Stimulated activated CD4-positive, alpha-beta T cell treated with anti-CD3 and anti-CD28 coated beads, Interleukin-2, amount 100 ng/mL, for 4 hours (primary cell): ENCODE data around the gene HOATZ.

Experiments used
- DNase-seq: peaks from one replicate; pipeline ENCODE4 v3.0.0-alpha.2; 2020; ENCODE audit warnings: low read depth

The HOATZ gene

DNA sequence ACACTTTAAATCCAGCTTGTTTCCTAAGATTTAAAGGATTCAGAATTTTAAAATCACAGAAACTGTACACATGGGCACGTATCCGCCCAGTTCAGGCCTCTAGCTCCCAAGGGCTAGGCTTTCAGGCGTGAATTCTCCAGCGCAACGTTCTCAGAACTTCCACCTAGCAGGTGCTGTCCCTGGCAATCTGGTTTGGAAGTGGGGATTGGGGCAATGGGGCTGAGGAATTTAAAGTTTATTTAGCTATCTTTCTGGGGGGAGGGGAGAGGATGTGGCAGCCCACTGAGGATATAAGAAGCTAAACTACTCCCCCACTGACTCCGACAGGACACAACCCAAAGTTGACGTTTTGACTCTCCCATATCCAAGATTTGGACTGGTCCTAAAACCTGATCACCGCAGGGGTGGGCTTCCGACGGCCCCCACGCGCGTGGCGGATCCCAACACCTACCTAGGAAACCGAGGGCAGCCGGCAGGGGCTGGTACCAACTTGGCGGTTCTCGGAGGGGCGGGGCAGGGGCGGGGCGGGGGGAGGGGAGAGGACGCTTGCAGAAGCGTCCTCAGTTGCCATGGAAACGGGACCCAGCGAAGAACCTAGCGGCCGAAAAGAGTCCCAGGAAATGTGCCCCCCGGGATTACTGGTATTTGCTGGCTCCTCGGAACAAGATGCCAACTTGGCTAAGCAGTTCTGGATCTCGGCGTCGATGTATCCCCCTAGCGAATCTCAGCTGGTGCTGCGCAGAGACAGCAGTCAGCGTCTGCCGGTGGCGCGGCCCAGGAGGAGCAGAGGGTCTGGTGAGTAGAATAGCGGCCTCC is at the start of gene HOATZ:
Gene HOATZ (plus strand): TSS at position 563 of the 816 bp plus-strand sequence. CDS start 7 bp downstream, at position 570.
- DNase-seq = no peak

- DNase-seq = no peak
Measured at GRCh38 chr11:111465400-111465799, 49.2 kb upstream of the HOATZ start.

DNA sequence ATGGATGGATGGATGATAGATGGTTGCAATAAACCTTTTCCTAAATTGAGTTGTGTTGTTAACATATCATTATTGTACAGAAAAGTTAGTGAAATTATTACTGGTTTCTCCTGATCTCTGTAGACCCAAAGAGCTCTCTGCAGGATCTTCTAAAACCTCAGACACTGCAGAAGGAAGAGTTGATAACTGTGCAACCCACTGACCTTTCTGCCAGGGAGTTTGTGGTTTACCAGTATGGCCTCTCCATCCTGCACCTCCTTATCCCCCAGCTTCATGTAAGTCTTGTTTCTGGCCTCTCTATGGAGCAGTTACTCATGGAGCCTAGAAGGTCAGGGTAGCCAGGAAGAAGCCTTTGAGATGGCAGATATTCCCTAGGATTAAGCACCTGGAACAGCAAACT is 48.0 kb upstream of the HOATZ start:
- no peak for DNase-seq

DNA sequence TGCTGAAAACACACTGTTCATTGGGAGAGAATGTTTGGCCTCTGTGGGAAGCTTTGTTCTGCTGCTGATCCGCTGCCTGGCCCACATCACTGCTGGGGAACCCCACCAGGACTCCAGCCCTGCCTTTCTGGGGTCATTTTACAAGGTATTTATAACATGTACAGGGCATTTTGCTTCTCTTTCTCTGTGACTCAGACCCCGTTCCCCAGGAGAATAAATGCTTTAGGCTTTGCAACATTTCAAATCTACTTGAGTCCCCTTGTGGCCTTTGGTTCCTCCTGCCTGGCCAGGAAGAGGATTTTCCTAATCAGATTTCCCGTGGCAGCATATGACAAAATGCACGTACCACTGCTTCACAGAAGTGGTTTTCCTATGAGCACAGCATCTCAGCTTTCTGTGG is 45.4 kb upstream of the HOATZ start:
- no peak for DNase-seq

DNA sequence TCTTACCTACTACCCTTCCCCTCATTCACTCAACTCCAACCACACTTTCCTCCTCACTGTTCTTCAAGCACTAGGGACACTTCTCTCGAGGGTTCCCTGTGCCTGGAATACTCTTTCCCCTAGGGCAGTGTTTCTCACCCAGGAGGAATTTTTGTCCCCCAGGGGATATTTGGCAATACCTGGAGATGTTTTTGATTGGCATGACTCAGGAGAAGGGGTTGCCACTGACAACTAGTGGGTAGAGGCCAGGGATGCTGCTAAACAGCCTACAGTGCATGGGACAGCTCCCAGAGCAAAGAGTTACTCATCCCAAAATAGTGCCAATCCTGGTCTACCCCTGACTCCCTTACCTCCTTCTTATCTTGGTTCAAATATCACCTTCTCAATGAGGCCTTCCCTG is 42.4 kb upstream of the HOATZ start:
- no peak for DNase-seq

- no peak for DNase-seq
Measured at GRCh38 chr11:111474432-111474831, 40.1 kb upstream of the HOATZ start.

DNA sequence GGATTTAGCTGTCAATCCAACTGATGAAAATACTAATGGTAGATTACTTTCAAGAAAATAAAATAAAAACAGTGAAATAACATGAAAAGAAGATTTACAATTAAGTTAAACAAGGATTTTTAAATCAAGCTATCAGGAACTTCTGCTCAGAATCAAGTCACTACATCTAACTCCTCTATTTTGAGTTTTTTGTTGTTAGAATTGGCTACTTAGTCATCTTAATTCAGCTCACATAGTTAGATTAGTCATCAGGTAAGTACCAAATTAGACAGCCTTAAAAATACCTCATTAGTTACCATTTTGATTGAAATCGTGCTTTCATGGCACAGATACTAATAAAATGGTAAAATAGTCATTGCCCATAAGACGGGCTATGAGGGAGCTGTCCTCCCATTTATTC is 38.2 kb upstream of the HOATZ start:
- DNase-seq = no peak

GRCh38 chr11:111476956-111477355 is 37.6 kb upstream of the HOATZ start:
- DNase-seq = no peak

- DNase-seq = no peak
Measured at GRCh38 chr11:111477898-111478297, 36.7 kb upstream of the HOATZ start.

DNA sequence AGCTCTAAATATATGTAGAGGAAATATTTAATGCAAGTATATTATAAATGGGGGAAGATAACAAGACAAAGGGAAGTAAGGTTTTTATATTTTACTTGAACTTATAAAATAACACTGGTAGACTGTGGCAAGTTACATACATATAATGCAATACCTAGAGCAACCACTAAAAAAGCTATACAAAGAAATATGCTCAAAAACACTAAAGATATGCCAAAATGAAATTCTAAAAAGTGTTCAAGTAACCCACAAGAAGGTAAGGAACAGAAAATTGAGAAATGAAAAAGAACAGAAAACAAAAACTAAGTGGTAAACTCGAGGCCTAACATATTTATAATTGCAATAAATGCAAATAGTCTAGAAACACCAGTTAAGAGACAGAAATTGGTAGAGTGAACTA is 34.9 kb upstream of the HOATZ start:
- no peak for DNase-seq

DNA sequence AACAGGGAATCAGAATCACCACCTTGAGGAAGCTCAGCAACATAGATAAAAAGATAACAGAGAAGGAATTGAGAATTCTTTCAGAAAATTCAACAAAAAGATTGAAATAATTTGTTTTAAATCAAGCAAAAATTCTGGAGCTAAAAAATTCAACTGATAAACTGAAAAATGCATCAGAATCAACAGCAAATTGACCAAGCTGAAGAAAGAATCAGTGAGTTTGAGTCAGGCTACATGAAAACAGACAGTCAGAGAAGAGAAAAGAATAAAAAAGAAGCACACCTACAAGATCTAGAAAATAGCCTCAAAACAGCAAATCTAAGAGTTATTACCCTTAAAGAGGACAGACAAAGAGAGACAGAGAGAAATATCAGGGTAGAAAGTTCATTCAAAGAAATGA is 31.1 kb upstream of the HOATZ start:
- DNase-seq = no peak

DNA sequence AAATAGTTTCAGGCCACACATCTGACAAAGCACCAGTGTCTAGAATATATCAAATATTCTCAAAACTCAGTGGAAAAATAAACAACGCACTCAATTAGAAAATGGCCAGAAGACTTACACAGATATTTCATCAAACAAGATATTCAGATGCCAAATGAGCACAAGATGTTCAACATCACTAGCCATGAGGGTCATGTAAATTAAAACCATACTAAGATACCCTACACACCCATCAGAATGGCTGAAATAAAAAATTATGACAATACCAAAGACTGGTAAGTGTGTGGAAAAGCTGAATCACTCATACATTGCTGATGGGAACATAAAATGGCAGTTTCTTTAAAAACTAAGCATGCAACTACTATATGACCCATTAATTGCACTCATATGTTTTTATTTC is 24.1 kb upstream of the HOATZ start:
- no peak for DNase-seq

DNA sequence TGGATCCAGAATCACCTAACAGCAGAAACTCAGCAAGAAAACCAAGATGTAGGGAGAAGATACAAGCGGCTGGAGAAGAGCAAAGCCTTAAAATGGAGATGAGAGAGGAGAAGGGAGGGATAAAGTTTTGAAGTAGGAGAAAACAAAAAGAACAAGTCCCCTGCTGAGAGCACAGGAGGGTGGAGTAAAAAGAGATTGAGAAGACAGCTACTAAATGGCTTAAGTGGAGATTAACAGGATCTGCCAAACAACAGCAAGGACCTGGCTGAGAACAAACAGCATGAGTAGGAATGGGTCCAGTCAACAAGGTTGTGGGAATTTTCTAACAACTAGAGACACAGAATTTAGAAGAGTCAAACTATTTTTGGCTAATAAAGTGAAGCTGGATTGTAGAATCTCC is 20.5 kb upstream of the HOATZ start:
- DNase-seq = no peak

DNA sequence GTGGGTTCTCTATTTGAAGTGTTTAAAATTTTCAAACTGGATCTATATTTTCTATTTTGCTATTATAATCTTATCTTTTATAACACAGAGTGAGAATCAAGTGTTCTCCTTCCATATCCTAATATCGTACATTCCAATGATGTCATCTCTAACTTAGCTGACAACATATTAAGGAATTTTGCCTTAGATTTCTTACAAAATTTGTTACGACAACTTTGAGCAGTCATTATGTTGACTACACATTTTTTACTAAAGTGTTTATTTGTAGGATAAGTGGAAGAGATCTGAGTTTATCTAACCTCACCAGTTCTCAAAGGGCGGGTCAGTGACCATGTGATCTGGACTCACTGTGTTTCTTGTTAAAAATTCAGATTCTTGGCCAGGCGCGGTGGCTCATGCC is 15.1 kb upstream of the HOATZ start:
- DNase-seq = no peak

DNA sequence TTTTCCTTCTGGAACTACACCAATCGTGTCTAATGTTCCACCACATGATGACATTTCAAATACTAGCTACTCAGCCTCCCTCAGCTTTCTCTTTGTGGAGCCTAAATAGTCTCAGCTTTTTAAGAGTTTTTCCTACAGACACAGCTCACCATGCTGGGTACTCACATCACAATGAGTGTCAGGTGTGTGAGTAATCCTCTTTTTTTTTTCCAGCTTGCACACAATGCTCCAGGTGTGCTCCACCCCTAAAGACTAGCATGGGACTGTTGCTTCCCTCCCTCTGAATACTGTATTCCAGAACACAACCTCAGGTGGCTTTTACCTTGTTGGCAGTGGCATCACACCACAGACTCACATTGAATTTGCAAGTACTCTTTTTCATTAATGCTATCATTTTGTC is 14.1 kb upstream of the HOATZ start:
- DNase-seq = no peak

- DNase-seq = no peak
Measured at GRCh38 chr11:111502611-111503010, 12.0 kb upstream of the HOATZ start.

GRCh38 chr11:111510311-111510710 is 4.3 kb upstream of the HOATZ start:
- no peak for DNase-seq

GRCh38 chr11:111512296-111513239 is 2.0 kb upstream of the HOATZ start, which contains the start of gene BTG4:
Gene BTG4, minus strand, starts transcription at chr11:111512386. Its CDS starts 13,610 bp downstream, at chr11:111498776.
- no peak for DNase-seq

DNA sequence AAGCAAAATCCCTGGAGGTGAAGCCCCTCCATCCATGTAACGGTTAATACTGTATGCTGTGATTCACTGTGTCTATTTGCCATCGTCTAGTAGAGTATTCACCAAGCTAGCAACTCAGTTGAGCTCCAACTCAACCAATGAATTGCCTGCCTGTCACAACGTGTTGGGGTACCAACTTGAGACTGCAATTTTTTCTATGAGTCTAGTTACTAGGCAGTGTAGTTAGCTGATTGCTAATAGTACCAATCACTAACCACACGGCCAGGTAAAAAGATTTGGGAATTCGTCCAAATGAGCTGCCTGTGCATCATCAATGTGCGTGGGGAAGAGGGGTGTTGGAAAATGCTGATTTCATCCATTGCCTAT is 1.4 kb upstream of the HOATZ start:
- no peak for DNase-seq

GRCh38 chr11:111515591-111515990 is 1.0 kb downstream of the HOATZ start:
- no peak for DNase-seq

GRCh38 chr11:111518668-111519067 is 4.1 kb downstream of the HOATZ start:
- DNase-seq = no peak

DNA sequence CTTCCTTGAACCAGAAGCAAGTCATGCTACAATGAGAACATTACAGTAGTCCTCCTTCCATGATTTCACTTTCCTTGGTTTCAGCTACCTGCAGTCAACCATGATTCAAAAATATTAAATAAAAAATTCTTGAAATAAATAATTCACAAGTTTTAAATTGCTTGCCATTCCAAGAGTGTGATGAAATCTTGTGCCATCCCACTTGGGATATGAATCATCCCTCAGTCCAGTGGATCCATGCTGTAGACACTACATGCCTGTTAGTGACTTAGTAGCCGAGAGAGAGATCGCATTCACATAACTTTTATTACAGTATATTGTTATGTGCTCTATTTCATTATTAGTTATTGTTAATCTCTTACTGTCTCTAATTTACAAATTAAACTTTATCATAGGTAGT is 6.0 kb downstream of the HOATZ start:
- DNase-seq = no peak

DNA sequence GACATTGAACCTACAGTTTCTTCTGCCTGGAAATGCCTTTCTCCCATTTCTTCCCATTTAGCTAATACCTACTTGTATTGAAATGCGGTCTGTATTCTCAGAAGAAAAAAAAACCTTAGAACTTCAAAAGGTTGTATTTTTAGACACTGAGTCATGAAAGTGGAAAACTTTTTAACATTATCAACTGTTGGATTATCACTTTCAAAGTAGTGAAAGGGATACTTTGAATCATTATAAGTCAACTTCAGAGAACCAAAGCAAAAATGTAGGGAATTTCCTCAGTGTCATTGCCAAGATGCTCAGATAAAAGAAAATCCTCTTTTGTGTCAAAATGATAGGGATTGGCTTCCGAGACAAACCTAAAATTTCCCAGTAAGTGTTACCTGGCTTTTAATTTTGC is 6.6 kb downstream of the HOATZ start:
- no peak for DNase-seq
